ENCODE data around the gene C10orf143.
"Not testable (repeated sequence)": the region's sequence is repeated elsewhere in the genome, so short reads cannot be mapped to it uniquely, and the experiment has no call there.

The C10orf143 gene

GRCh38 chr10:130111113-130111851, 652 bp upstream of the C10orf143 start:
- no peak for FAIRE-seq

- no peak for FAIRE-seq
Observed at GRCh38 chr10:130109796-130110245, 809 bp downstream of the C10orf143 start.

- no peak for FAIRE-seq
Observed at GRCh38 chr10:130108934-130109604, 1.6 kb downstream of the C10orf143 start.

GRCh38 chr10:130108146-130108545, 2.5 kb downstream of the C10orf143 start:
- not testable (repeated sequence) for FAIRE-seq

GRCh38 chr10:130105724-130106123, 4.9 kb downstream of the C10orf143 start:
- FAIRE-seq, result no peak

GRCh38 chr10:130099344-130099743, 11.3 kb downstream of the C10orf143 start:
- FAIRE-seq, result no peak

GRCh38 chr10:130090565-130090964, 20.1 kb downstream of the C10orf143 start:
- FAIRE-seq, result not testable (repeated sequence)

GRCh38 chr10:130080461-130080814, 30.2 kb downstream of the C10orf143 start:
- FAIRE-seq, result no peak

GRCh38 chr10:130079614-130080460, 30.8 kb downstream of the C10orf143 start:
- FAIRE-seq, result no peak

- no peak for FAIRE-seq
Observed at GRCh38 chr10:130078120-130078519, 32.5 kb downstream of the C10orf143 start.

GRCh38 chr10:130076681-130077080, 33.9 kb downstream of the C10orf143 start:
- FAIRE-seq, result no peak

- no peak for FAIRE-seq
Observed at GRCh38 chr10:130074639-130075038, 36.0 kb downstream of the C10orf143 start.

GRCh38 chr10:130073912-130074311, 36.7 kb downstream of the C10orf143 start:
- no peak for FAIRE-seq

GRCh38 chr10:130072247-130072646, 38.4 kb downstream of the C10orf143 start:
- FAIRE-seq, result no peak

GRCh38 chr10:130067893-130068292, 42.7 kb downstream of the C10orf143 start:
- FAIRE-seq, result no peak

GRCh38 chr10:130066743-130067142, 43.9 kb downstream of the C10orf143 start:
- FAIRE-seq, result no peak

- no peak for FAIRE-seq
Observed at GRCh38 chr10:130065251-130065650, 45.4 kb downstream of the C10orf143 start.

- FAIRE-seq, result no peak
Observed at GRCh38 chr10:130064783-130065182, 45.8 kb downstream of the C10orf143 start.

- FAIRE-seq, result no peak
Observed at GRCh38 chr10:130062976-130063375, 47.7 kb downstream of the C10orf143 start.

GRCh38 chr10:130062201-130062600, 48.4 kb downstream of the C10orf143 start:
- no peak for FAIRE-seq

- no peak for FAIRE-seq
Observed at GRCh38 chr10:130061760-130062159, 48.9 kb downstream of the C10orf143 start.

- FAIRE-seq, result no peak
Observed at GRCh38 chr10:130054021-130054420, 56.6 kb downstream of the C10orf143 start.

- no peak for FAIRE-seq
Observed at GRCh38 chr10:130053561-130053960, 57.1 kb downstream of the C10orf143 start.
